Upper lobe of left lung (tissue), 6 donors: ENCODE data around the gene SNRNP27. TPM values are rescaled to one million over a fixed set of nuclear protein-coding genes. Genes with fewer than 3 reads are reported as not detected.

Experiments
- ATAC-seq, 2 donors: fragments of 200-7000 bp; cut with Tn5 transposase; one replicate each; pipeline ENCODE4 v1.9.1; 2022; ENCODE audit warnings: mild to moderate bottlenecking in 2 of 2, moderate library complexity in 2 of 2; ENCODE audit not compliant: low FRiP score in 2 of 2
- DNase-seq, 2 donors: peaks; one replicate each; pipeline ENCODE4 v3.0.0-alpha.2; 2019 to 2020
- H3K27ac ChIP-seq, 4 donors: fragments of 200-600 bp; sonication (generic); one replicate each; pipeline ENCODE4 v1.5.1; 2016 to 2019
- H3K27me3 ChIP-seq, 4 donors: fragments of 200-600 bp; sonication (generic); one replicate each; pipeline ENCODE4 v1.5.1; 2017 to 2019
- H3K36me3 ChIP-seq, 4 donors: fragments of 200-600 bp; sonication (generic); one replicate each; pipeline ENCODE4 v1.5.1; 2016 to 2019
- H3K4me1 ChIP-seq, 4 donors: fragments of 200-600 bp; sonication (generic); one replicate each; pipeline ENCODE4 v1.5.1; 2018 to 2019
- H3K4me3 ChIP-seq, 4 donors: fragments of 200-600 bp; sonication (generic); one replicate each; pipeline ENCODE4 v1.5.1; 2017 to 2019; ENCODE audit warnings: mild to moderate bottlenecking in 2 of 4, moderate library complexity in 1 of 4
- H3K9me3 ChIP-seq, 4 donors: fragments of 200-600 bp; sonication (generic); one replicate each; pipeline ENCODE4 v1.5.1; 2018 to 2019
- EP300 ChIP-seq, 4 donors: sonication (generic); formaldehyde crosslinking; IDR thresholded peaks; one replicate each; pipeline ENCODE4 v1.5.1; 2017; ENCODE audit warnings: antibody characterized with exemption in 4 of 4, control low read depth in 2 of 4
- POLR2A ChIP-seq, 4 donors: fragments of 450-650 bp; IDR thresholded peaks; one replicate each; pipeline ENCODE4 v1.5.1; 2016 to 2017; ENCODE audit warnings: antibody characterized with exemption in 4 of 4, mild to moderate bottlenecking in 2 of 4
- POLR2AphosphoS5 ChIP-seq, 2 donors: sonication (generic); formaldehyde crosslinking; IDR thresholded peaks; one replicate each; pipeline ENCODE4 v1.5.1; 2017; ENCODE audit warnings: antibody characterized with exemption in 2 of 2
- WGBS, 2 donors: methylation state at CpG; one replicate each; pipeline ENCODE4 v1.1.5; 2017 to 2018; 5-methylcytosine and 5-hydroxymethylcytosine counted together
- total RNA-seq, 6 donors: library from RNA; depleted of rRNA in 4 of 6; stranded (reverse); fragments of >200 nt in 4 of 6; gene quantifications; one replicate each; pipeline versions ENCODE4 v1.1.0 to v1.2.1, GENCODE V29; 2016 to 2021
- TF ChIP-seq, protein P1 (sequence below), 6 experiments: fragments of 450-650 bp in 4 of 6; fragments of 200-600 bp in 2 of 6; sonication (generic) in 2 of 6; IDR thresholded peaks; one replicate each; pipeline ENCODE4 v1.5.1; 2016 to 2019; ENCODE audit warnings: antibody characterized with exemption in 6 of 6
- donor health status: DM: no; HTN: no; CAD: no; lungs with moderate emphysema.
- donor health status: DM: no; HTN: yes; CAD: no; lungs with severe emphysema.

SNRNP27 gene
- total RNA-seq, 6 donors from 2014 or later = 32.7 to 120 (median 55.0) TPM

- TF ChIP-seq, protein P1, sequence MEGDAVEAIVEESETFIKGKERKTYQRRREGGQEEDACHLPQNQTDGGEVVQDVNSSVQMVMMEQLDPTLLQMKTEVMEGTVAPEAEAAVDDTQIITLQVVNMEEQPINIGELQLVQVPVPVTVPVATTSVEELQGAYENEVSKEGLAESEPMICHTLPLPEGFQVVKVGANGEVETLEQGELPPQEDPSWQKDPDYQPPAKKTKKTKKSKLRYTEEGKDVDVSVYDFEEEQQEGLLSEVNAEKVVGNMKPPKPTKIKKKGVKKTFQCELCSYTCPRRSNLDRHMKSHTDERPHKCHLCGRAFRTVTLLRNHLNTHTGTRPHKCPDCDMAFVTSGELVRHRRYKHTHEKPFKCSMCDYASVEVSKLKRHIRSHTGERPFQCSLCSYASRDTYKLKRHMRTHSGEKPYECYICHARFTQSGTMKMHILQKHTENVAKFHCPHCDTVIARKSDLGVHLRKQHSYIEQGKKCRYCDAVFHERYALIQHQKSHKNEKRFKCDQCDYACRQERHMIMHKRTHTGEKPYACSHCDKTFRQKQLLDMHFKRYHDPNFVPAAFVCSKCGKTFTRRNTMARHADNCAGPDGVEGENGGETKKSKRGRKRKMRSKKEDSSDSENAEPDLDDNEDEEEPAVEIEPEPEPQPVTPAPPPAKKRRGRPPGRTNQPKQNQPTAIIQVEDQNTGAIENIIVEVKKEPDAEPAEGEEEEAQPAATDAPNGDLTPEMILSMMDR (IDR thresholded peaks at IDR 0.05) = no peak
- TF ChIP-seq POLR2AphosphoS5 (IDR thresholded peaks at IDR 0.05) (no peak), POLR2A (IDR thresholded peaks at IDR 0.05) (no peak), EP300 (IDR thresholded peaks at IDR 0.05) (no peak)
- H3K4me1 ChIP-seq = no peaks in the 10 kb centered on the region
- H3K27ac ChIP-seq = no peak overlapping the region
- H3K4me3 ChIP-seq = no peak overlapping the region
- ATAC-seq (no peak), DNase-seq (no peak)
- H3K36me3 ChIP-seq = peaks cover 0 to 53% (median 22%) of the 10 kb centered on the region in 4 donors
- 93 to 94% methylated on average over 5 of the region's 5 CpGs for whole genome bisulfite sequencing, 2 donors
- no peaks in the 10 kb centered on the region for H3K9me3 ChIP-seq
- no peaks in the 10 kb centered on the region for H3K27me3 ChIP-seq
These were observed 46.5 kb upstream of the SNRNP27 start for GRCh38 chr2:69847068-69847828.

- Histone ChIP-seq H3K4me3 (no peak overlapping the region), H3K27me3 (no peaks in the 10 kb centered on the region), H3K9me3 (no peaks in the 10 kb centered on the region), H3K36me3 (peaks cover 0 to 63% (median 25%) of the 10 kb centered on the region in 4 donors), H3K27ac (no peak overlapping the region), H3K4me1 (no peaks in the 10 kb centered on the region)
- ATAC-seq = no peak
- no peak for TF ChIP-seq EP300 (IDR thresholded peaks at IDR 0.05)
- TF ChIP-seq, protein P1 (IDR thresholded peaks at IDR 0.05) = no peak
- TF ChIP-seq POLR2AphosphoS5 (IDR thresholded peaks at IDR 0.05) = no peak
- no peak for TF ChIP-seq POLR2A (IDR thresholded peaks at IDR 0.05)
- WGBS, 2 donors = 92 to 95% methylated on average over 7 of the region's 7 CpGs
- no peak for DNase-seq
These were observed 45.5 kb upstream of the SNRNP27 start for GRCh38 chr2:69848186-69848790.

DNA sequence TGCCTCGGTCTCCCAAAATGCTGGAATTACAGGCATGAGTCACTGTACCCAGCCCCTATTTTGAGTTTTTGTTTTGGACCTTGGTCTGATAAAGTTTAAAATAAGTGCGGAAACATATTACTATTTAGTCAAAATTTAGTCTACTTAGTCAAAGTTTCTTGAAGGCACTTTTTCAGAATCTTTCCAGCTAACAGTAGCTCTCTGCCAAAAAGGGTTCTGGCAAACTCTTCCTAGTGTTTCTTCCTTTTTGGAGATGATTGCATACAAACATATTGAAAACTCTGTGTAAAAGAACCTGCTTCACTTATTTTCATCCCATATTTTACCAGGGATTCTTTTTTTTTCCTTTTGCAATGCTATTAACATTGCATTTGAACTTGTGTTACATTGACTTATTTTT, 35.5 kb upstream of the SNRNP27 start:
- peaks cover 0 to 21% (median 0%) of the 10 kb centered on the region in 4 donors for H3K36me3 ChIP-seq
- WGBS, 2 donors = 91% methylated on average over 2 of the region's 2 CpGs
- no peak for DNase-seq
- ATAC-seq = no peak
- no peak overlapping the region for H3K27ac ChIP-seq
- H3K27me3 ChIP-seq = no peaks in the 10 kb centered on the region
- TF ChIP-seq, protein P1 (IDR thresholded peaks at IDR 0.05) = no peak
- TF ChIP-seq POLR2AphosphoS5 (IDR thresholded peaks at IDR 0.05) = no peak
- no peak overlapping the region for H3K4me3 ChIP-seq
- no peaks in the 10 kb centered on the region for H3K9me3 ChIP-seq
- no peaks in the 10 kb centered on the region for H3K4me1 ChIP-seq

GRCh38 chr2:69863298-69863697, 30.5 kb upstream of the SNRNP27 start:
- Histone ChIP-seq H3K27me3 (no peaks in the 10 kb centered on the region), H3K36me3 (peaks cover 5 to 53% (median 28%) of the 10 kb centered on the region in 4 donors), H3K27ac (no peak overlapping the region), H3K4me3 (no peak overlapping the region), H3K4me1 (no peaks in the 10 kb centered on the region), H3K9me3 (no peaks in the 10 kb centered on the region)
- TF ChIP-seq, protein P1 (IDR thresholded peaks at IDR 0.05) = no peak
- TF ChIP-seq EP300 (IDR thresholded peaks at IDR 0.05) = no peak
- ATAC-seq (no peak), DNase-seq (no peak)
- 93 to 100% methylated on average over 1 of the region's 1 CpG for WGBS, 2 donors
